Hepatic stellate cell (primary cell): ENCODE measurements around the gene TBC1D20.
"Not testable (repeated sequence)": the region's sequence is repeated elsewhere in the genome, so short reads cannot be mapped to it uniquely, and the experiment has no call there.

Source experiments
- DNase-seq: peaks from one replicate; pipeline ENCODE4 v3.0.0; 2011; ENCODE audit warnings: low spot score

TBC1D20 gene

GRCh38 chr20:400454-401275, 61.7 kb downstream of the TBC1D20 start:
- no peak for DNase-seq

- DNase-seq = no peak
Observed at GRCh38 chr20:400128-400453, 62.2 kb downstream of the TBC1D20 start.

- no peak for DNase-seq
Observed at GRCh38 chr20:399182-399707, 63.1 kb downstream of the TBC1D20 start.

- DNase-seq = no peak
Observed at GRCh38 chr20:397432-398237, 64.7 kb downstream of the TBC1D20 start.

- DNase-seq = no peak
Observed at GRCh38 chr20:396619-397431, 65.5 kb downstream of the TBC1D20 start.

- DNase-seq = no peak
Observed at GRCh38 chr20:396252-396618, 66.1 kb downstream of the TBC1D20 start.

GRCh38 chr20:393296-393695, 69.0 kb downstream of the TBC1D20 start:
- DNase-seq = not testable (repeated sequence)

- no peak for DNase-seq
Observed at GRCh38 chr20:391041-391711, 71.2 kb downstream of the TBC1D20 start.

- no peak for DNase-seq
Observed at GRCh38 chr20:389220-389619, 73.1 kb downstream of the TBC1D20 start.

- no peak for DNase-seq
Observed at GRCh38 chr20:388034-388994, 74.0 kb downstream of the TBC1D20 start.

GRCh38 chr20:387520-387919, 74.8 kb downstream of the TBC1D20 start:
- no peak for DNase-seq

- not testable (repeated sequence) for DNase-seq
Observed at GRCh38 chr20:386634-387033, 75.7 kb downstream of the TBC1D20 start.
